ENCODE measurements around the gene SPDYE1.

DNA sequence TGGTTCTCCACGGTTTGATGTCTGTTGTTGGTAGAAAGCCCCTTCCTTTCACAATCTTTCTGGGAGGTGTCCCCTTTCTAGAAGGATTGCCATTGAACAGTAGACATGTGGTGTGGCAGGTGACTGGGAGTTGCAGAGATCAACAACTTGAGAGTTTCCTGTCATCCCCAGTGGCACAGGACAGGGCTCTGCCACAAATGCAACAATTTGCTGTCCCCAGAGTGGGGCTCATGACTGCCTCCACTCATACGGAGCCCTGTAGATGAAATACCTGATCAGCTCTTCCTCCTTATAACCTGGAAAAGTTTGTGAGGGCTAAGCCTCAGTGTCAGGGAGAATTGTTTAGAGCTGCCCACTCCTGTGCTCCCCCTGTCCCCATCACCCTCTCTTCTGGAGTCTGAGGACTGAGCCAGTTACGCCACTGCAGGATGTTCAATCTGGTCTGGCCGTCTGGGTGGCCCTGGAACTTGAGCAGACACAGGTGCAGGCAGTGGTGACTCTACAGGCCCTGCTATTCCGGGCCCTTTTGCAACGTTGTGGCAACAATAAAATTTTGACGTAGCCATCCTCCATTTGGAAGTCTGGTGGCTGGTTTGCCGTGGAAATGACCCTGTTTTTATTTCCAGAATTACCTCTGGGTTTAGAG lies 53.3 kb downstream of the SPDYE1 start:
- TF ChIP-seq, protein P1, sequence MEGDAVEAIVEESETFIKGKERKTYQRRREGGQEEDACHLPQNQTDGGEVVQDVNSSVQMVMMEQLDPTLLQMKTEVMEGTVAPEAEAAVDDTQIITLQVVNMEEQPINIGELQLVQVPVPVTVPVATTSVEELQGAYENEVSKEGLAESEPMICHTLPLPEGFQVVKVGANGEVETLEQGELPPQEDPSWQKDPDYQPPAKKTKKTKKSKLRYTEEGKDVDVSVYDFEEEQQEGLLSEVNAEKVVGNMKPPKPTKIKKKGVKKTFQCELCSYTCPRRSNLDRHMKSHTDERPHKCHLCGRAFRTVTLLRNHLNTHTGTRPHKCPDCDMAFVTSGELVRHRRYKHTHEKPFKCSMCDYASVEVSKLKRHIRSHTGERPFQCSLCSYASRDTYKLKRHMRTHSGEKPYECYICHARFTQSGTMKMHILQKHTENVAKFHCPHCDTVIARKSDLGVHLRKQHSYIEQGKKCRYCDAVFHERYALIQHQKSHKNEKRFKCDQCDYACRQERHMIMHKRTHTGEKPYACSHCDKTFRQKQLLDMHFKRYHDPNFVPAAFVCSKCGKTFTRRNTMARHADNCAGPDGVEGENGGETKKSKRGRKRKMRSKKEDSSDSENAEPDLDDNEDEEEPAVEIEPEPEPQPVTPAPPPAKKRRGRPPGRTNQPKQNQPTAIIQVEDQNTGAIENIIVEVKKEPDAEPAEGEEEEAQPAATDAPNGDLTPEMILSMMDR (IDR thresholded peaks at IDR 0.05) = no peak
- no peak for TF ChIP-seq POLR2A (IDR thresholded peaks at IDR 0.05)
- TF ChIP-seq EP300 (IDR thresholded peaks at IDR 0.05) = no peak

All from upper lobe of left lung (tissue), 4 donors.